Lung (tissue), 12 donors: ENCODE data around the gene HMG20B. TPM values are rescaled to one million over a fixed set of nuclear protein-coding genes. Genes with fewer than 3 reads are reported as not detected.

Source experiments
- ATAC-seq: fragments of 200-7000 bp; cut with Tn5 transposase; one replicate; pipeline ENCODE4 v1.9.1; 2020; ENCODE audit warnings: moderate number of reproducible peaks; ENCODE audit not compliant: insufficient read depth, low FRiP score
- DNase-seq, 3 donors: peaks; one replicate each; pipeline ENCODE4 v3.0.0-alpha.2; 2013 to 2017
- H3K27ac ChIP-seq, 2 donors: one replicate each; pipeline ENCODE4 v1.5.1; 2013; ENCODE audit warnings: mild to moderate bottlenecking in 2 of 2, moderate library complexity in 2 of 2, control low read depth in 1 of 2, inconsistent platforms in 1 of 2, low read depth in 1 of 2, low read length in 1 of 2
- H3K27me3 ChIP-seq, 3 donors: one replicate each; pipeline ENCODE4 v1.5.1; 2013; ENCODE audit warnings: low read length in 2 of 3; ENCODE audit not compliant: control insufficient read depth in 3 of 3, insufficient read depth in 3 of 3
- H3K36me3 ChIP-seq, 4 donors: one replicate each; pipeline ENCODE4 v1.5.1; 2013; ENCODE audit warnings: low read length in 4 of 4, mild to moderate bottlenecking in 1 of 4, moderate library complexity in 1 of 4; ENCODE audit not compliant: control insufficient read depth in 4 of 4, insufficient read depth in 4 of 4
- H3K4me1 ChIP-seq, 5 donors: one replicate each; pipeline ENCODE4 v1.5.1; 2013; ENCODE audit warnings: low read length in 5 of 5, mild to moderate bottlenecking in 2 of 5, moderate library complexity in 1 of 5; ENCODE audit not compliant: control insufficient read depth in 5 of 5, insufficient read depth in 5 of 5
- H3K4me3 ChIP-seq: one replicate; pipeline ENCODE4 v1.5.1; 2013; ENCODE audit warnings: mild to moderate bottlenecking, control low read depth, moderate library complexity
- H3K9ac ChIP-seq, 2 donors: one replicate each; pipeline ENCODE4 v1.5.1; 2013; ENCODE audit warnings: low read length in 2 of 2, control low read depth in 1 of 2; ENCODE audit not compliant: insufficient read depth in 1 of 2
- H3K9me3 ChIP-seq, 4 donors: one replicate each; pipeline ENCODE4 v1.5.1; 2013; ENCODE audit warnings: low read length in 3 of 4, mild to moderate bottlenecking in 1 of 4, moderate library complexity in 1 of 4; ENCODE audit not compliant: control insufficient read depth in 4 of 4, insufficient read depth in 3 of 4
- WGBS, 2 donors: extraction: QIAGEN DNeasy Blood & Tissue Kit; methylation state at CpG; one replicate each; pipeline ENCODE4 v1.1.7; 2013; 5-methylcytosine and 5-hydroxymethylcytosine counted together
- polyA plus RNA-seq, 2 donors: library from polyadenylated mRNA; stranded (reverse); fragments of 200-250 nt; gene quantifications; one replicate each; pipeline ENCODE4 v1.2.1, GENCODE V29; 2013
- total RNA-seq, 2 donors: library from RNA; depleted of rRNA in 1 of 2; stranded (reverse); fragments of >200 nt in 1 of 2; gene quantifications; one replicate each; pipeline ENCODE4 v1.2.1, GENCODE V29; 2014 to 2021
- TF ChIP-seq, protein P1 (sequence below): IDR thresholded peaks from 2 replicates; pipeline ENCODE4 v1.5.1; 2012; ENCODE audit warnings: mild to moderate bottlenecking; ENCODE audit errors: control extremely low read depth, extremely low read depth
- donor health status: control.
- donor health status: control.
- donor health status: Bipolar disorder and iron deficiency.
- donor health status: healthy.
- donor health status: DM: yes; HTN: yes; CAD: no.

The HMG20B gene
- total and polyA plus RNA-seq, 4 donors = 51.1 to 93.4 (median 75.8) TPM

DNA sequence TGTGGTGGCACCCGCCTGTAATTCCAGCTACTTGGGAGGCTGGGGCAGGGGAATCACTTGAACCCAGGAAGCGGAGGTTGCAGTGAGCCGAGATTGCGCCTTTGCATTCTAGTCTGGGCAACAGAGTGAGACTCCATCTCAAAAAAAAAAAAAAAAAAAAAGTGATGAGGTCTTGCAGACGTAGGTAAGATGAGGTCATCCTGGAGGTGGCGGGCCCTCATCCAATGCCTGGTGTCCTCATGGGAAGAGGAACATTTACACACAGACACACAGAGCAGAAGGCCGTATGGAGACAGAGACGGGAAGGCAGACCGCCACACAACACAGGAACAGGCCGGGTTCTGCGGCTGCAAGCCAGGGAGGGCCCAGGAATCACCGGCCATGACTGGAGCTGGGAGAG is 49.5 kb downstream of the HMG20B start:
- TF ChIP-seq, protein P1, sequence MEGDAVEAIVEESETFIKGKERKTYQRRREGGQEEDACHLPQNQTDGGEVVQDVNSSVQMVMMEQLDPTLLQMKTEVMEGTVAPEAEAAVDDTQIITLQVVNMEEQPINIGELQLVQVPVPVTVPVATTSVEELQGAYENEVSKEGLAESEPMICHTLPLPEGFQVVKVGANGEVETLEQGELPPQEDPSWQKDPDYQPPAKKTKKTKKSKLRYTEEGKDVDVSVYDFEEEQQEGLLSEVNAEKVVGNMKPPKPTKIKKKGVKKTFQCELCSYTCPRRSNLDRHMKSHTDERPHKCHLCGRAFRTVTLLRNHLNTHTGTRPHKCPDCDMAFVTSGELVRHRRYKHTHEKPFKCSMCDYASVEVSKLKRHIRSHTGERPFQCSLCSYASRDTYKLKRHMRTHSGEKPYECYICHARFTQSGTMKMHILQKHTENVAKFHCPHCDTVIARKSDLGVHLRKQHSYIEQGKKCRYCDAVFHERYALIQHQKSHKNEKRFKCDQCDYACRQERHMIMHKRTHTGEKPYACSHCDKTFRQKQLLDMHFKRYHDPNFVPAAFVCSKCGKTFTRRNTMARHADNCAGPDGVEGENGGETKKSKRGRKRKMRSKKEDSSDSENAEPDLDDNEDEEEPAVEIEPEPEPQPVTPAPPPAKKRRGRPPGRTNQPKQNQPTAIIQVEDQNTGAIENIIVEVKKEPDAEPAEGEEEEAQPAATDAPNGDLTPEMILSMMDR = no peak
- Histone ChIP-seq H3K27ac (no peak overlapping the region), H3K27me3 (no peaks in the 10 kb centered on the region), H3K4me1 (peaks cover 3 to 17% (median 11%) of the 10 kb centered on the region in 5 donors), H3K4me3 (no peak overlapping the region), H3K9me3 (no peaks in the 10 kb centered on the region), H3K36me3 (peaks cover 0 to 43% (median 6%) of the 10 kb centered on the region in 4 donors), H3K9ac (no peak overlapping the region)
- DNase-seq = no peak
- no peak for ATAC-seq
- 89 to 91% methylated on average over 12 of the region's 12 CpGs for WGBS, 2 donors

DNA sequence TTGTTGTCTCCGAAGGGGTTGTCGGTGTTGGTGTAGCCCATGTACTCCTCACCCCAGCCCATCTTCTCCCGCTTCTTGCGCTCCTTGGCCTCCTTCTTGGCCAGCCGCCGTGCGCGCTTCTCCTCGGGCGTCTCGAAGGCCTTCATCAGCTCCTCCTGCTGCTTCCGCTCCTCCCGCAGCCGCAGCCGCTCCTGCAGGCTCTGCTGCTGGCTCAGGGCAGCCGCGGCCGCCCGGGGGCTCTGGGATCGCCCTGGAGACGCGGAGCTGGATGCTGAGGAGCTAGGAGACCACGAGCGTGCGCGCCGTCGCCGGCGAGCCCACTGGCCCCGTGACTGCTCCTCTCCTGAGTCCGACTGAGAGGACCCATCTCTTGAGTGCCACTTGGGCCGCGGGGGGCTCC is 51.0 kb downstream of the HMG20B start:
- no peaks in the 10 kb centered on the region for H3K27me3 ChIP-seq
- H3K4me3 ChIP-seq = no peak overlapping the region
- 93% methylated on average over 34 of the region's 34 CpGs for WGBS, 2 donors
- peaks cover 3 to 11% (median 8%) of the 10 kb centered on the region in 5 donors for H3K4me1 ChIP-seq
- H3K27ac ChIP-seq = no peak overlapping the region
- H3K36me3 ChIP-seq = peaks cover 0 to 39% (median 6%) of the 10 kb centered on the region in 4 donors
- no peak overlapping the region for H3K9ac ChIP-seq
- TF ChIP-seq, protein P1 = no peak
- ATAC-seq = no peak
- no peak for DNase-seq
- no peaks in the 10 kb centered on the region for H3K9me3 ChIP-seq

DNA sequence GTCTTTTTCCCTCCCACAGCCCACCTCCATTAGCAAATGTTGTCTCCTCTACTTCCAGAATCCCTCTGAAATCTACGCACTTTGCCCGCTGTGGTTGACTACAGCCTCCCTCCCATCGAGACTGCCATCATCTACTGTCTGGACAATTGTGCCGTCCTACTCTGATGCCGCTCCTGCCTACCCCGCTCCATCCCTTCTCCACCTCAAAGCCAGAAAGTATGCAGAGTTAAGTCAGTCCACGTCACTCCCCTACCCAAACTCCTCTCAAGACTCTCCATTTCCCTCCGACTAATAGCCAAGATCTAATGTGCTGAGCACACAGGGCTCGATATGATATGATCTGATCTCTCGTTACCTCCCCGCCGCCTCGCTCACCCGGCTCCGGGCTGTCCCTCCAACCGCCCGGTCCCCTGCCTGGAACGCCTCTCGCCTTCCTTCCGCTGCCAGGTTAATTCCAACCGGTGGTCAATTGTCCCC is 53.3 kb downstream of the HMG20B start:
- DNase-seq (no peak), ATAC-seq (no peak)
- peak overlapping the region; percentile 90 for H3K4me3 ChIP-seq
- TF ChIP-seq, protein P1 = no peak
- H3K9me3 ChIP-seq = no peaks in the 10 kb centered on the region
- H3K36me3 ChIP-seq = peaks cover 0 to 25% (median 2%) of the 10 kb centered on the region in 4 donors
- H3K9ac ChIP-seq = peak overlapping the region; percentile 72 to 89
- H3K27me3 ChIP-seq = no peaks in the 10 kb centered on the region
- H3K27ac ChIP-seq = peak overlapping the region; percentile 92 to 99
- peaks cover 3 to 11% (median 8%) of the 10 kb centered on the region in 5 donors for H3K4me1 ChIP-seq
- 1 to 2% methylated on average over 21 of the region's 21 CpGs for WGBS, 2 donors
